A549 (cell line): ENCODE data around the gene PMEL. TPM values are rescaled to one million over a fixed set of nuclear protein-coding genes. Genes with fewer than 3 reads are reported as not detected.
A peak's percentile ranks its signal among the peaks of the same experiment; 100 is the strongest.

Experiments
- ATAC-seq, 2 experiments: fragments of 200-7000 bp in 1 of 2; fragments of >200 bp in 1 of 2; cut with Nextera tagmentation in 1 of 2; cut with Tn5 transposase in 1 of 2; 3 replicates each; pipeline versions ENCODE4 v1.8.0 to v1.9.1; 2018 to 2020; ENCODE audit warnings: mild to moderate bottlenecking in 1 of 2, moderate library complexity in 1 of 2
- CTCF ChIA-PET: fragments of 300-600 bp; sonication (Branson Sonifier 250); formaldehyde crosslinking; extraction: SDS; loops from one replicate; lab custom pipeline; 2021; ENCODE audit warnings: antibody characterized with exemption, inconsistent platforms; lab: Yijun Ruan, JAX
- POLR2A ChIA-PET: fragments of 350-600 bp; formaldehyde crosslinking; extraction: SDS; loops from one replicate; lab custom pipeline; 2021; ENCODE audit warnings: antibody characterized with exemption, inconsistent platforms; lab: Yijun Ruan, JAX
- DNase-seq, 2 experiments: peaks; one replicate each; pipeline versions ENCODE4 v3.0.0 to v3.0.0-alpha.2; 2011 to 2016; ENCODE audit warnings: low read depth in 1 of 2, low spot score in 1 of 2
- FAIRE-seq: peaks from 2 replicates; lab custom pipeline; 2011; peaks lifted over from hg19 to GRCh38; lab: Jason Lieb, UNC
- H3K27ac ChIP-seq, 2 experiments: fragments of >200 bp; sonication (Bioruptor Twin); formaldehyde crosslinking; 3 replicates each; pipeline ENCODE4 v1.5.1; 2016 to 2017
- H3K4me1 ChIP-seq: fragments of >200 bp; sonication (Bioruptor Twin); formaldehyde crosslinking; 3 replicates; pipeline ENCODE4 v1.6.1; 2016
- H3K4me2 ChIP-seq: fragments of >200 bp; sonication (Bioruptor Twin); formaldehyde crosslinking; 3 replicates; pipeline ENCODE4 v1.6.1; 2016
- H3K4me3 ChIP-seq: fragments of >200 bp; sonication (Bioruptor Twin); formaldehyde crosslinking; 3 replicates; pipeline ENCODE4 v1.5.1; 2016
- H3K9me3 ChIP-seq: fragments of >200 bp; sonication (Bioruptor Twin); formaldehyde crosslinking; 3 replicates; pipeline ENCODE4 v1.6.1; 2016
- CBX8 ChIP-seq: fragments of 200-600 bp; sonication (generic); IDR thresholded peaks from 2 replicates; pipeline ENCODE4 v1.6.1; 2016
- EHMT2 ChIP-seq: fragments of 200-600 bp; sonication (generic); IDR thresholded peaks from 2 replicates; pipeline ENCODE4 v1.6.1; 2016; ENCODE audit warnings: antibody characterized with exemption, low read depth, mild to moderate bottlenecking, moderate library complexity
- FOSB ChIP-seq: fragments of 250-450 bp; sonication (Bioruptor Pico); IDR thresholded peaks from 2 replicates; pipeline ENCODE4 v1.5.0; 2020; ENCODE audit warnings: mild to moderate bottlenecking, moderate library complexity
- GATA3 ChIP-seq: IDR thresholded peaks from 2 replicates; pipeline ENCODE4 v1.6.1; 2012; ENCODE audit warnings: borderline replicate concordance
- HEYL ChIP-seq: fragments of 250-450 bp; sonication (Bioruptor Pico); IDR thresholded peaks from 2 replicates; pipeline ENCODE4 v1.8.0; 2021; ENCODE audit warnings: mild to moderate bottlenecking, moderate library complexity
- JUN ChIP-seq, 2 experiments: fragments of >200 bp; sonication (Bioruptor Twin); formaldehyde crosslinking; IDR thresholded peaks; 2 replicates in 1 of 2; 3 replicates in 1 of 2; pipeline ENCODE4 v1.6.1; 2016 to 2017
- KDM1A ChIP-seq: fragments of 200-600 bp; sonication (generic); IDR thresholded peaks from 2 replicates; pipeline ENCODE4 v1.6.1; 2016; ENCODE audit warnings: low read depth, mild to moderate bottlenecking
- MAZ ChIP-seq: fragments of 150-350 bp; IDR thresholded peaks from 2 replicates; pipeline ENCODE4 v1.6.1; 2014; ENCODE audit warnings: antibody characterized with exemption, low read depth, low read length, borderline replicate concordance
- MYC ChIP-seq: IDR thresholded peaks from 2 replicates; pipeline ENCODE4 v1.6.1; 2012; ENCODE audit warnings: mild to moderate bottlenecking, inconsistent platforms, low read length, improper control_type of control experiment, borderline replicate concordance
- NFE2L2 ChIP-seq: fragments of 150-350 bp; conservative IDR thresholded peaks from 2 replicates; pipeline ENCODE4 v1.6.1; 2014; ENCODE audit warnings: low read length
- NPAS2 ChIP-seq: fragments of 250-450 bp; sonication (Bioruptor Pico); IDR thresholded peaks from 2 replicates; pipeline ENCODE4 v1.8.0; 2022; ENCODE audit warnings: mild to moderate bottlenecking, moderate library complexity, borderline replicate concordance
- POLR2A ChIP-seq: IDR thresholded peaks from 2 replicates; pipeline ENCODE4 v1.6.1; 2012; ENCODE audit warnings: mild to moderate bottlenecking, low read length
- RCOR1 ChIP-seq: fragments of 150-350 bp; IDR thresholded peaks from 2 replicates; pipeline ENCODE4 v1.6.1; 2014; ENCODE audit warnings: antibody characterized with exemption, low read length, low read depth
- WGBS: methylation state at CpG from one replicate; pipeline ENCODE4 v1.1.6; 2017; ENCODE audit errors: missing lambda C conversion rate; 5-methylcytosine and 5-hydroxymethylcytosine counted together
- polyA plus RNA-seq, 4 experiments: library from polyadenylated mRNA; depleted of rRNA in 3 of 4; stranded (reverse); fragments of >200 nt; fragmentation: RNase III in 1 of 4; extraction: RNeasy Plus Mini Kit Qiagen cat#74134 plus additional on column Dnase treatment in 1 of 4; gene quantifications; 2 replicates in 3 of 4; 3 replicates in 1 of 4; pipeline ENCODE4 v1.2.3, GENCODE V29; 2011 to 2017
- TF ChIP-seq, protein P1 (sequence below): fragments of 150-350 bp; IDR thresholded peaks from 2 replicates; pipeline ENCODE4 v1.6.1; 2014; ENCODE audit warnings: low read depth, mild to moderate bottlenecking, low read length
- TF ChIP-seq, protein P2 (sequence below): IDR thresholded peaks from 2 replicates; pipeline ENCODE4 v1.6.1; 2012; ENCODE audit warnings: low read depth, borderline replicate concordance
- TF ChIP-seq, protein P3 (sequence below): IDR thresholded peaks from 2 replicates; pipeline ENCODE4 v1.6.1; 2012
- TF ChIP-seq, protein P4 (sequence below): fragments of >200 bp; sonication (Bioruptor Twin); formaldehyde crosslinking; IDR thresholded peaks from 2 replicates; pipeline ENCODE4 v1.6.1; 2016
- TF ChIP-seq, protein P5 (sequence below): fragments of 450-650 bp; IDR thresholded peaks from 2 replicates; pipeline ENCODE4 v1.6.1; 2014; ENCODE audit warnings: antibody characterized with exemption
- TF ChIP-seq, protein P6 (sequence below): fragments of >200 bp; sonication (Bioruptor Twin); formaldehyde crosslinking; IDR thresholded peaks from 3 replicates; pipeline ENCODE4 v1.5.1; 2016

Gene PMEL
- polyA plus RNA-seq, 2 of the 4 experiments (the other 2 are of a cell fraction): 1.4 to 2.2 TPM

DNA sequence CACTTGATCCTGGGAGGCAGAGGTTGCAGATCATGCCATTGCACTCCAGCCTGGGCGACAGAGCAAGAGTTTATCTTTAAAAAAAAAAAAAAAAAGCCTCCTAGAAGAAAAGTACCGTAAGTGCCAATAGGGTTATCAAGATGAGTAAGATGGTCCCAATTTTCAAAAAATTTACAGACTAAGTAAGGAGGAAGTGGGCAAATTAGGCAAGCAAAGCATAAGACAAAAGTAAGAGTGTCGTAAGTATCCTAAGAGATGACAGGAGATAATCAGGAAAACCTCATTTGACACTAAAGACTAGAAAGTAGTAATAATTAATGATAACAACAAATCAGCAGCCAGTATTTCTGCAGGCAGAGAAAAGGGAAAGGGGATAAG, 50.4 kb downstream of the PMEL start (continued):
- TF ChIP-seq MYC: no peak

DNA sequence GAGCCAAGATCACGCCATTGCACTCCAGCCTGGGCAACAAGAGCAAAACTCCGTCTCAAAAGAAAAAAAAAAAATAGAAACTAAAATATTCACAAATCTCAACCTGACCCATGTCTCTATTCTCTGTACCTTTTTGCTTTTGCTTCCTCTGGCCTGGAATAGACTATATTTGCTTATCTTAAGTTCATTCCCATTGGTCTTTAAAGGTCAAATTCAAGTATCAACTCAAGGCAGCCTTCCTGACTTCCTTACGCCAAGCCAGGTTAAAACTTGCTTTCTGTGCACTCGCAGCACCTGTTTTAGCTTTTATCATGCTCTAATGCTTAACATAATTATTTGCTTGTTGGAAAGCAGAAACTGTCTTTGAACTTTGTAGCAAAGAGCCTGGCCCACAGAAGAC, 52.9 kb downstream of the PMEL start:
- ChIA-PET CTCF (interaction anchor here (0.9 to 5.6 kb wide), 3 partner anchors 12 to 174 kb away, joined by 3 to 52 read pairs (median 4); partner anchors contain the start of gene PYM1), POLR2A (no interaction called here)
- ATAC-seq (no peak), DNase-seq (no peak), FAIRE-seq (no peak)
- Histone ChIP-seq H3K4me3 (no peak overlapping the region), H3K27ac (no peak overlapping the region), H3K9me3 (no peaks in the 10 kb centered on the region), H3K4me1 (peaks cover 28% of the 10 kb centered on the region), H3K4me2 (no peak overlapping the region)
- TF ChIP-seq POLR2A: no peak
- TF ChIP-seq, protein P1, sequence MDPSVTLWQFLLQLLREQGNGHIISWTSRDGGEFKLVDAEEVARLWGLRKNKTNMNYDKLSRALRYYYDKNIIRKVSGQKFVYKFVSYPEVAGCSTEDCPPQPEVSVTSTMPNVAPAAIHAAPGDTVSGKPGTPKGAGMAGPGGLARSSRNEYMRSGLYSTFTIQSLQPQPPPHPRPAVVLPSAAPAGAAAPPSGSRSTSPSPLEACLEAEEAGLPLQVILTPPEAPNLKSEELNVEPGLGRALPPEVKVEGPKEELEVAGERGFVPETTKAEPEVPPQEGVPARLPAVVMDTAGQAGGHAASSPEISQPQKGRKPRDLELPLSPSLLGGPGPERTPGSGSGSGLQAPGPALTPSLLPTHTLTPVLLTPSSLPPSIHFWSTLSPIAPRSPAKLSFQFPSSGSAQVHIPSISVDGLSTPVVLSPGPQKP: no peak
- TF ChIP-seq KDM1A: no peak
- TF ChIP-seq GATA3: no peak
- TF ChIP-seq, protein P2, sequence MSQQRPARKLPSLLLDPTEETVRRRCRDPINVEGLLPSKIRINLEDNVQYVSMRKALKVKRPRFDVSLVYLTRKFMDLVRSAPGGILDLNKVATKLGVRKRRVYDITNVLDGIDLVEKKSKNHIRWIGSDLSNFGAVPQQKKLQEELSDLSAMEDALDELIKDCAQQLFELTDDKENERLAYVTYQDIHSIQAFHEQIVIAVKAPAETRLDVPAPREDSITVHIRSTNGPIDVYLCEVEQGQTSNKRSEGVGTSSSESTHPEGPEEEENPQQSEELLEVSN: no peak
- TF ChIP-seq, protein P3, sequence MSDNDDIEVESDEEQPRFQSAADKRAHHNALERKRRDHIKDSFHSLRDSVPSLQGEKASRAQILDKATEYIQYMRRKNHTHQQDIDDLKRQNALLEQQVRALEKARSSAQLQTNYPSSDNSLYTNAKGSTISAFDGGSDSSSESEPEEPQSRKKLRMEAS: no peak
- WGBS: 97% methylated on average over 4 of the region's 4 CpGs

DNA sequence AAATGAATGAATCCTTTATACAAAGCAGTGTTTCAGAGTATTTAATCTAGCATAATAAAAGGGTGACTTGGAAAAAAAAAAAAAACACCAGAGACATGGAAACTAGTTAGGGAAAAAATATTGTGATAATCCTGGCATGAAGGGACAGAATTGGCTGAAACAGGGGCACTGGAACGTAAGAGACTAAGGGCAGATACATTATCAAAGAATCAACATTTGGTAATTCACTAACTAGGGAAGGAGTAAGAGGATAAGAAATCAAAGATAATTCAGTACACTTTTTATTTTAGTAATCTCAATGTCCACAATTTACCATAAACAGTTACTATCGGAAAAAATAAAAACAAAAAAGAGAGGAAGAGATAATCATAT, 56.3 kb downstream of the PMEL start:
- CTCF ChIA-PET: interaction anchor here (2.0 to 3.6 kb wide), 2 partner anchors 16 to 30 kb away, joined by 6 to 18 read pairs; no protein-coding TSS in a partner anchor
- Histone ChIP-seq H3K4me1 (peaks cover 24% of the 10 kb centered on the region), H3K4me3 (no peak overlapping the region), H3K27ac (peak overlapping the region in 1 of 2 experiments; percentile 21; a peak in 1 of 6 replicates), H3K4me2 (peak overlapping the region; percentile 37), H3K9me3 (no peaks in the 10 kb centered on the region)
- TF ChIP-seq NFE2L2 (no peak), MAZ (no peak), RCOR1 (no peak), CBX8 (no peak), MYC (no peak), FOSB (no peak), EHMT2 (no peak), NPAS2 (CRISPR knock-in tag) (no peak), HEYL (CRISPR knock-in tag) (no peak), JUN (IDR thresholded peaks at IDR 0.05) (no peak)
- TF ChIP-seq, protein P3: no peak
- TF ChIP-seq, protein P2: no peak
- TF ChIP-seq, protein P4, sequence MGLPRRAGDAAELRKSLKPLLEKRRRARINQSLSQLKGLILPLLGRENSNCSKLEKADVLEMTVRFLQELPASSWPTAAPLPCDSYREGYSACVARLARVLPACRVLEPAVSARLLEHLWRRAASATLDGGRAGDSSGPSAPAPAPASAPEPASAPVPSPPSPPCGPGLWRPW: no peak
- TF ChIP-seq, protein P1: no peak
- TF ChIP-seq, protein P5, sequence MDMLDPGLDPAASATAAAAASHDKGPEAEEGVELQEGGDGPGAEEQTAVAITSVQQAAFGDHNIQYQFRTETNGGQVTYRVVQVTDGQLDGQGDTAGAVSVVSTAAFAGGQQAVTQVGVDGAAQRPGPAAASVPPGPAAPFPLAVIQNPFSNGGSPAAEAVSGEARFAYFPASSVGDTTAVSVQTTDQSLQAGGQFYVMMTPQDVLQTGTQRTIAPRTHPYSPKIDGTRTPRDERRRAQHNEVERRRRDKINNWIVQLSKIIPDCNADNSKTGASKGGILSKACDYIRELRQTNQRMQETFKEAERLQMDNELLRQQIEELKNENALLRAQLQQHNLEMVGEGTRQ: no peak
- TF ChIP-seq, protein P6, sequence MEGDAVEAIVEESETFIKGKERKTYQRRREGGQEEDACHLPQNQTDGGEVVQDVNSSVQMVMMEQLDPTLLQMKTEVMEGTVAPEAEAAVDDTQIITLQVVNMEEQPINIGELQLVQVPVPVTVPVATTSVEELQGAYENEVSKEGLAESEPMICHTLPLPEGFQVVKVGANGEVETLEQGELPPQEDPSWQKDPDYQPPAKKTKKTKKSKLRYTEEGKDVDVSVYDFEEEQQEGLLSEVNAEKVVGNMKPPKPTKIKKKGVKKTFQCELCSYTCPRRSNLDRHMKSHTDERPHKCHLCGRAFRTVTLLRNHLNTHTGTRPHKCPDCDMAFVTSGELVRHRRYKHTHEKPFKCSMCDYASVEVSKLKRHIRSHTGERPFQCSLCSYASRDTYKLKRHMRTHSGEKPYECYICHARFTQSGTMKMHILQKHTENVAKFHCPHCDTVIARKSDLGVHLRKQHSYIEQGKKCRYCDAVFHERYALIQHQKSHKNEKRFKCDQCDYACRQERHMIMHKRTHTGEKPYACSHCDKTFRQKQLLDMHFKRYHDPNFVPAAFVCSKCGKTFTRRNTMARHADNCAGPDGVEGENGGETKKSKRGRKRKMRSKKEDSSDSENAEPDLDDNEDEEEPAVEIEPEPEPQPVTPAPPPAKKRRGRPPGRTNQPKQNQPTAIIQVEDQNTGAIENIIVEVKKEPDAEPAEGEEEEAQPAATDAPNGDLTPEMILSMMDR: no peak
- 61% methylated on average over 2 of the region's 2 CpGs for WGBS
- ATAC-seq (no peak), FAIRE-seq (no peak), DNase-seq (no peak)
- POLR2A ChIA-PET: no interaction called here
